Natural killer cell treated with Interleukin-12 subunit alpha and Interleukin-12 subunit beta and Interleukin-15 and Interleukin-18, amount 100 ng/mL, for 72 hours (primary cell): ENCODE measurements around the gene TTC22. TPM values are rescaled to one million over a fixed set of nuclear protein-coding genes. Genes with fewer than 3 reads are reported as not detected.
A peak's percentile ranks its signal among the peaks of the same experiment; 100 is the strongest.
"Not testable (repeated sequence)": the region's sequence is repeated elsewhere in the genome, so short reads cannot be mapped to it uniquely, and the experiment has no call there.

Experiments
- ATAC-seq, 2 donors: fragments of 150-1000 bp; cut with Tn5 transposase in 1 of 2; sonication (Bioruptor Pico), chemical (Tn5 transposase) in 1 of 2; 2 replicates each; pipeline ENCODE4 v1.10.0; 2021
- DNase-seq: peaks from one replicate; pipeline ENCODE4 v3.0.0; 2022; ENCODE audit warnings: low spot score
- H3K27ac Mint-ChIP-seq, 2 donors: 1 replicate in 1 of 2; 2 replicates in 1 of 2; pipeline ENCODE4 v1.8.0; 2022; ENCODE audit warnings: mixed read lengths in 2 of 2, mild to moderate bottlenecking in 1 of 2, moderate library complexity in 1 of 2
- H3K27me3 Mint-ChIP-seq, 2 donors: 1 replicate in 1 of 2; 2 replicates in 1 of 2; pipeline ENCODE4 v1.8.0; 2022; ENCODE audit warnings: mixed read lengths in 2 of 2
- H3K36me3 Mint-ChIP-seq: one replicate; pipeline ENCODE4 v1.8.0; 2022; ENCODE audit warnings: mixed read lengths
- H3K4me1 Mint-ChIP-seq, 2 donors: 1 replicate in 1 of 2; 2 replicates in 1 of 2; pipeline ENCODE4 v1.8.0; 2022; ENCODE audit warnings: low read depth in 2 of 2, mixed read lengths in 2 of 2, mild to moderate bottlenecking in 1 of 2
- H3K4me3 Mint-ChIP-seq: one replicate; pipeline ENCODE4 v1.8.0; 2022; ENCODE audit warnings: mixed read lengths
- H3K9me3 Mint-ChIP-seq: 2 replicates; pipeline ENCODE4 v1.8.0; 2022; ENCODE audit warnings: mixed read lengths
- total RNA-seq, 2 donors: library from RNA; stranded (reverse); gene quantifications; one replicate each; pipeline ENCODE4 v1.2.3, GENCODE V29; 2022

TTC22 gene
- total RNA-seq, 2 donors from 2014 or later, result 1.5 to 2.1 TPM

GRCh38 chr1:54775828-54776721 lies 25.0 kb downstream of the TTC22 start:
- ATAC-seq, H3K4me3 Mint-ChIP-seq, H3K27me3 Mint-ChIP-seq, H3K27ac Mint-ChIP-seq, H3K9me3 Mint-ChIP-seq, H3K36me3 Mint-ChIP-seq, DNase-seq: not testable (repeated sequence)
- H3K4me1 Mint-ChIP-seq, result peaks cover 0 to 15% of the 10 kb centered on the region in 2 donors

GRCh38 chr1:54774820-54775498 lies 26.2 kb downstream of the TTC22 start:
- H3K36me3 Mint-ChIP-seq, result no peaks in the 10 kb centered on the region
- peaks cover 0 to 15% of the 10 kb centered on the region in 2 donors for H3K4me1 Mint-ChIP-seq
- peak overlapping the region in 1 of 2 donors; percentile 4 for H3K27ac Mint-ChIP-seq
- no peaks in the 10 kb centered on the region for H3K27me3 Mint-ChIP-seq
- no peaks in the 10 kb centered on the region for H3K9me3 Mint-ChIP-seq
- no peak for DNase-seq
- no peak for ATAC-seq
- no peak overlapping the region for H3K4me3 Mint-ChIP-seq

- Mint-ChIP-seq H3K36me3 (no peaks in the 10 kb centered on the region), H3K27me3 (no peaks in the 10 kb centered on the region), H3K27ac (no peak overlapping the region), H3K9me3 (no peaks in the 10 kb centered on the region), H3K4me3 (no peak overlapping the region), H3K4me1 (peaks cover 3 to 7% of the 10 kb centered on the region in 2 donors)
- no peak for DNase-seq
- ATAC-seq, result no peak
Observed at GRCh38 chr1:54772951-54773350, 28.2 kb downstream of the TTC22 start.

- DNase-seq (no peak), ATAC-seq (no peak)
- peaks cover 20 to 29% of the 10 kb centered on the region in 2 donors for H3K4me1 Mint-ChIP-seq
- H3K4me3 Mint-ChIP-seq, result no peak overlapping the region
- H3K9me3 Mint-ChIP-seq, result no peaks in the 10 kb centered on the region
- H3K36me3 Mint-ChIP-seq, result no peaks in the 10 kb centered on the region
- H3K27ac Mint-ChIP-seq, result peak overlapping the region; percentile 29 to 87
- H3K27me3 Mint-ChIP-seq, result no peaks in the 10 kb centered on the region
Observed at GRCh38 chr1:54768093-54768492, 33.0 kb downstream of the TTC22 start.

- H3K4me3 Mint-ChIP-seq, result peak overlapping the region; percentile 13
- H3K36me3 Mint-ChIP-seq, result no peaks in the 10 kb centered on the region
- DNase-seq, result no peak
- H3K27me3 Mint-ChIP-seq, result no peaks in the 10 kb centered on the region
- H3K9me3 Mint-ChIP-seq, result no peaks in the 10 kb centered on the region
- ATAC-seq, result no peak
- peak overlapping the region; percentile 29 to 87 for H3K27ac Mint-ChIP-seq
- H3K4me1 Mint-ChIP-seq, result peaks cover 24 to 33% of the 10 kb centered on the region in 2 donors
Observed at GRCh38 chr1:54767526-54767925, 33.6 kb downstream of the TTC22 start.

GRCh38 chr1:54766726-54767125 lies 34.4 kb downstream of the TTC22 start:
- H3K4me1 Mint-ChIP-seq, result peaks cover 24 to 33% of the 10 kb centered on the region in 2 donors
- H3K27me3 Mint-ChIP-seq, result no peaks in the 10 kb centered on the region
- no peaks in the 10 kb centered on the region for H3K9me3 Mint-ChIP-seq
- ATAC-seq, result no peak
- H3K27ac Mint-ChIP-seq, result peak overlapping the region; percentile 29 to 87
- H3K36me3 Mint-ChIP-seq, result no peaks in the 10 kb centered on the region
- no peak overlapping the region for H3K4me3 Mint-ChIP-seq
- DNase-seq, result no peak

GRCh38 chr1:54764922-54765561 lies 36.1 kb downstream of the TTC22 start:
- Mint-ChIP-seq H3K4me1 (peaks cover 30 to 33% of the 10 kb centered on the region in 2 donors), H3K27me3 (no peaks in the 10 kb centered on the region), H3K4me3 (peak overlapping the region; percentile 91), H3K27ac (peak overlapping the region; percentile 83 to 98), H3K36me3 (no peaks in the 10 kb centered on the region), H3K9me3 (no peaks in the 10 kb centered on the region)
- ATAC-seq (no peak), DNase-seq (no peak)

- Mint-ChIP-seq H3K4me1 (peaks cover 30 to 33% of the 10 kb centered on the region in 2 donors), H3K4me3 (peak within 1 kb of the TSS; percentile 91), H3K27me3 (no peaks in the 10 kb centered on the region), H3K9me3 (no peaks in the 10 kb centered on the region), H3K36me3 (no peaks in the 10 kb centered on the region), H3K27ac (peak within 1 kb of the TSS; percentile 83 to 98)
- peak; percentile 97 for DNase-seq
- peak; percentile 98 for ATAC-seq
Observed at GRCh38 chr1:54764133-54764921, 36.8 kb downstream of the TTC22 start, which contains the start of gene PARS2. Gene PARS2, minus strand, starts transcription at chr1:54764523. Its CDS starts 5,362 bp downstream, at chr1:54759161.

GRCh38 chr1:54763816-54764132 lies 37.3 kb downstream of the TTC22 start:
- H3K4me1 Mint-ChIP-seq, result peaks cover 30 to 33% of the 10 kb centered on the region in 2 donors
- H3K27ac Mint-ChIP-seq, result peak overlapping the region; percentile 83 to 98
- no peaks in the 10 kb centered on the region for H3K36me3 Mint-ChIP-seq
- H3K4me3 Mint-ChIP-seq, result peak overlapping the region; percentile 91
- H3K27me3 Mint-ChIP-seq, result no peaks in the 10 kb centered on the region
- ATAC-seq, result no peak
- H3K9me3 Mint-ChIP-seq, result no peaks in the 10 kb centered on the region
- no peak for DNase-seq

GRCh38 chr1:54758678-54759348 lies 42.3 kb downstream of the TTC22 start:
- ATAC-seq (no peak), DNase-seq (no peak)

GRCh38 chr1:54757833-54758232 lies 43.3 kb downstream of the TTC22 start:
- no peak overlapping the region for H3K27ac Mint-ChIP-seq
- DNase-seq (no peak), ATAC-seq (no peak)
- H3K4me3 Mint-ChIP-seq, result no peak overlapping the region
- H3K27me3 Mint-ChIP-seq, result no peaks in the 10 kb centered on the region
- H3K4me1 Mint-ChIP-seq, result peaks cover under 1 to 12% of the 10 kb centered on the region in 2 donors
- no peaks in the 10 kb centered on the region for H3K9me3 Mint-ChIP-seq
- H3K36me3 Mint-ChIP-seq, result no peaks in the 10 kb centered on the region

More at GRCh38 chr1:54758678-54759348, 42.3 kb downstream of the TTC22 start:
- H3K9me3 Mint-ChIP-seq, result no peaks in the 10 kb centered on the region
- no peak overlapping the region for H3K27ac Mint-ChIP-seq
- no peak overlapping the region for H3K4me3 Mint-ChIP-seq
- H3K27me3 Mint-ChIP-seq, result no peaks in the 10 kb centered on the region
- no peaks in the 10 kb centered on the region for H3K36me3 Mint-ChIP-seq
- peaks cover 9 to 15% of the 10 kb centered on the region in 2 donors for H3K4me1 Mint-ChIP-seq

- no peak overlapping the region for H3K27ac Mint-ChIP-seq
- H3K9me3 Mint-ChIP-seq, result no peaks in the 10 kb centered on the region
- DNase-seq (peak; percentile 56), ATAC-seq (peak in 1 of 2 donors; percentile 22)
- H3K4me1 Mint-ChIP-seq, result peaks cover 0 to 4% of the 10 kb centered on the region in 2 donors
- H3K4me3 Mint-ChIP-seq, result no peak overlapping the region
- H3K27me3 Mint-ChIP-seq, result no peaks in the 10 kb centered on the region
- no peaks in the 10 kb centered on the region for H3K36me3 Mint-ChIP-seq
Observed at GRCh38 chr1:54754486-54755285, 46.4 kb downstream of the TTC22 start.
